Thyroid gland (tissue), 4 donors: Measurements from ENCODE around the gene RCAN1.

ENCODE experiments used
- CTCF ChIP-seq, 6 experiments: fragments of 200-600 bp in 3 of 6; fragments of 450-650 bp in 3 of 6; sonication (generic) in 3 of 6; IDR thresholded peaks; one replicate each; pipeline ENCODE4 v1.5.1; 2016 to 2019; ENCODE audit warnings: antibody characterized with exemption in 6 of 6, mild to moderate bottlenecking in 2 of 6, inconsistent platforms in 1 of 6, moderate library complexity in 1 of 6
- POLR2A ChIP-seq, 2 donors: fragments of 450-650 bp; IDR thresholded peaks; one replicate each; pipeline ENCODE4 v1.6.1; 2017; ENCODE audit warnings: antibody characterized with exemption in 2 of 2, mild to moderate bottlenecking in 2 of 2, moderate library complexity in 1 of 2

- peak in 1 of 2 donors; percentile 42 for TF ChIP-seq POLR2A (IDR thresholded peaks at IDR 0.05)
- peak in 1 of 6 experiments; percentile 21 for TF ChIP-seq CTCF (IDR thresholded peaks at IDR 0.05)
Measured at GRCh38 chr21:34614628-34615486, at the start of gene RCAN1.
